H9 (cell line): Measurements from ENCODE around the gene CDS2. TPM values are rescaled to one million over a fixed set of nuclear protein-coding genes. Genes with fewer than 3 reads are reported as not detected.

Source experiments
- DNase-seq: peaks from one replicate; pipeline ENCODE4 v3.0.0-alpha.2; 2017
- H2AFZ ChIP-seq: one replicate; pipeline ENCODE4 v1.6.1; 2013; ENCODE audit warnings: mild to moderate bottlenecking, low read length, control low read depth, moderate library complexity
- H2AK5ac ChIP-seq: 2 replicates; pipeline ENCODE4 v1.6.1; 2013; ENCODE audit warnings: low read length, control low read depth, mixed read lengths; ENCODE audit not compliant: insufficient read length
- H2BK120ac ChIP-seq: one replicate; pipeline ENCODE4 v1.6.1; 2013; ENCODE audit warnings: low read depth, mild to moderate bottlenecking, low read length, control low read depth, inconsistent platforms; ENCODE audit not compliant: poor library complexity, severe bottlenecking
- H2BK12ac ChIP-seq: 2 replicates; pipeline ENCODE4 v1.6.1; 2013; ENCODE audit warnings: low read length, control low read depth, mixed read lengths, low read depth; ENCODE audit not compliant: insufficient read length
- H2BK15ac ChIP-seq: 2 replicates; pipeline ENCODE4 v1.6.1; 2013; ENCODE audit warnings: low read depth, low read length, control low read depth
- H2BK20ac ChIP-seq: one replicate; pipeline ENCODE4 v1.6.1; 2013; ENCODE audit warnings: low read depth, mild to moderate bottlenecking, low read length, control low read depth, inconsistent platforms; ENCODE audit not compliant: poor library complexity, severe bottlenecking
- H2BK5ac ChIP-seq: 2 replicates; pipeline ENCODE4 v1.6.1; 2013; ENCODE audit warnings: low read length, control low read depth, mixed read lengths; ENCODE audit not compliant: insufficient read length
- H3K14ac ChIP-seq: 2 replicates; pipeline ENCODE4 v1.6.1; 2013; ENCODE audit warnings: low read length, control low read depth; ENCODE audit not compliant: insufficient read depth
- H3K18ac ChIP-seq: 2 replicates; pipeline ENCODE4 v1.6.1; 2013; ENCODE audit warnings: low read depth, mild to moderate bottlenecking, mixed read lengths, low read length, control low read depth; ENCODE audit not compliant: insufficient read length
- H3K23ac ChIP-seq: 2 replicates; pipeline ENCODE4 v1.6.1; 2013; ENCODE audit warnings: low read length, control low read depth, mixed read lengths, low read depth; ENCODE audit not compliant: insufficient read length
- H3K23me2 ChIP-seq: 2 replicates; pipeline ENCODE4 v1.6.1; 2013; ENCODE audit warnings: low read depth, mild to moderate bottlenecking, mixed read lengths, low read length, control low read depth; ENCODE audit not compliant: insufficient read length, poor library complexity, severe bottlenecking
- H3K27ac ChIP-seq: 2 replicates; pipeline ENCODE4 v1.5.1; 2013; ENCODE audit warnings: low read length, control low read depth, mixed read lengths, low read depth; ENCODE audit not compliant: insufficient read length
- H3K27me3 ChIP-seq: 2 replicates; pipeline ENCODE4 v1.6.1; 2013; ENCODE audit warnings: low read length, control low read depth, inconsistent platforms; ENCODE audit not compliant: insufficient read depth
- H3K4ac ChIP-seq: 2 replicates; pipeline ENCODE4 v1.6.1; 2013; ENCODE audit warnings: low read depth, mild to moderate bottlenecking, control low read depth, inconsistent platforms, low read length, moderate library complexity
- H3K4me1 ChIP-seq: 2 replicates; pipeline ENCODE4 v1.6.1; 2013; ENCODE audit warnings: low read length, control low read depth, inconsistent platforms; ENCODE audit not compliant: insufficient read depth
- H3K4me2 ChIP-seq: 2 replicates; pipeline ENCODE4 v1.6.1; 2013; ENCODE audit warnings: low read length, control low read depth, mixed read lengths; ENCODE audit not compliant: insufficient read length, insufficient read depth
- H3K56ac ChIP-seq: 2 replicates; pipeline ENCODE4 v1.6.1; 2013; ENCODE audit warnings: low read depth, mild to moderate bottlenecking, mixed read lengths, low read length, control low read depth; ENCODE audit not compliant: insufficient read length
- H3K79me1 ChIP-seq: 2 replicates; pipeline ENCODE4 v1.6.1; 2013; ENCODE audit warnings: low read depth, mild to moderate bottlenecking, moderate library complexity, low read length, control low read depth, inconsistent platforms; ENCODE audit not compliant: insufficient read depth, poor library complexity, severe bottlenecking
- H3K79me2 ChIP-seq: 2 replicates; pipeline ENCODE4 v1.6.1; 2013; ENCODE audit warnings: low read length, control low read depth, inconsistent platforms; ENCODE audit not compliant: insufficient read depth
- H3K9ac ChIP-seq: 2 replicates; pipeline ENCODE4 v1.6.1; 2013; ENCODE audit warnings: low read length, control low read depth, mixed read lengths; ENCODE audit not compliant: insufficient read length; ENCODE audit errors: extremely low read depth
- H3K9me3 ChIP-seq: one replicate; pipeline ENCODE4 v1.6.1; 2013; ENCODE audit warnings: low read depth, low read length, inconsistent platforms; ENCODE audit not compliant: control insufficient read depth
- H3T11ph ChIP-seq: one replicate; pipeline ENCODE4 v1.6.1; 2013; ENCODE audit warnings: mild to moderate bottlenecking, low read length, control low read depth, inconsistent platforms
- H4K20me1 ChIP-seq: one replicate; pipeline ENCODE4 v1.6.1; 2013; ENCODE audit not compliant: control insufficient read depth, insufficient read length, insufficient read depth
- H4K5ac ChIP-seq: 2 replicates; pipeline ENCODE4 v1.6.1; 2013; ENCODE audit warnings: low read depth, mild to moderate bottlenecking, mixed read lengths, low read length, control low read depth; ENCODE audit not compliant: insufficient read length
- H4K8ac ChIP-seq: replicated peaks from 2 replicates; pipeline ENCODE4 v1.6.1; 2013; ENCODE audit warnings: low read length, control low read depth, mixed read lengths, low read depth; ENCODE audit not compliant: insufficient read length
- H4K91ac ChIP-seq: 2 replicates; pipeline ENCODE4 v1.6.1; 2013; ENCODE audit warnings: low read depth, mild to moderate bottlenecking, moderate library complexity, mixed read lengths, low read length, control low read depth; ENCODE audit not compliant: insufficient read length
- H3K27ac Mint-ChIP-seq, 3 experiments: 2 replicates in 2 of 3; 3 replicates in 1 of 3; pipeline ENCODE4 v1.8.0; 2020 to 2021; ENCODE audit warnings: mixed read lengths in 3 of 3, mild to moderate bottlenecking in 1 of 3, moderate library complexity in 1 of 3
- H3K27me3 Mint-ChIP-seq: 2 replicates; pipeline ENCODE4 v1.8.0; 2021; ENCODE audit warnings: low read depth, mild to moderate bottlenecking, moderate library complexity, mixed read lengths
- H3K36me3 Mint-ChIP-seq, 3 experiments: 2 replicates in 2 of 3; 3 replicates in 1 of 3; pipeline ENCODE4 v1.8.0; 2020 to 2021; ENCODE audit warnings: low read depth in 3 of 3, mixed read lengths in 3 of 3; ENCODE audit not compliant: insufficient read depth in 1 of 3
- H3K4me1 Mint-ChIP-seq, 2 experiments: 2 replicates each; pipeline ENCODE4 v1.8.0; 2020; ENCODE audit warnings: mixed read lengths in 2 of 2
- H3K4me3 Mint-ChIP-seq, 2 experiments: 2 replicates in 1 of 2; 3 replicates in 1 of 2; pipeline ENCODE4 v1.8.0; 2020 to 2021; ENCODE audit warnings: mild to moderate bottlenecking in 2 of 2, mixed read lengths in 2 of 2, moderate library complexity in 1 of 2
- H3K9me3 Mint-ChIP-seq, 2 experiments: 2 replicates in 1 of 2; 3 replicates in 1 of 2; pipeline ENCODE4 v1.8.0; 2020; ENCODE audit warnings: mild to moderate bottlenecking in 2 of 2, mixed read lengths in 2 of 2, moderate library complexity in 1 of 2
- CTCF ChIP-seq: fragments of 200-600 bp; sonication (generic); conservative IDR thresholded peaks from 3 replicates; pipeline ENCODE4 v1.8.0; 2021; ENCODE audit warnings: antibody characterized with exemption, mild to moderate bottlenecking
- WGBS: extraction: QIAGEN DNeasy Blood & Tissue Kit; methylation state at CpG from one replicate; pipeline ENCODE4 v1.1.7; 2013; ENCODE audit warnings: missing lambda C conversion rate, low lambda C conversion rate, mixed read lengths; ENCODE audit not compliant: insufficient read length; ENCODE audit errors: extremely low coverage; 5-methylcytosine and 5-hydroxymethylcytosine counted together
- total RNA-seq: library from RNA; stranded (reverse); gene quantifications from 2 replicates; pipeline ENCODE4 v1.2.1, GENCODE V29; 2021

CDS2 gene
- total RNA-seq, 1 experiment from 2014 or later, result 63.2 TPM

GRCh38 chr20:5122873-5123260, 3.9 kb upstream of the CDS2 start:
- H4K20me1 ChIP-seq, result no peaks in the 10 kb centered on the region
- H3T11ph ChIP-seq, result no peak overlapping the region
- H3K9me3 ChIP-seq, result no peaks in the 10 kb centered on the region
- no peak overlapping the region for H4K8ac ChIP-seq
- H2BK20ac ChIP-seq, result no peak overlapping the region
- H4K91ac ChIP-seq, result no peak overlapping the region
- H2BK5ac ChIP-seq, result no peak overlapping the region
- TF ChIP-seq CTCF, result no peak
- H2AK5ac ChIP-seq, result no peak overlapping the region
- H3K4me2 ChIP-seq, result no peak overlapping the region
- H3K18ac ChIP-seq, result no peak overlapping the region
- no peak overlapping the region for H3K27ac ChIP-seq
- Mint-ChIP-seq H3K4me3 (no peak overlapping the region), H3K9me3 (no peaks in the 10 kb centered on the region; a peak in 1 of 5 replicates), H3K27me3 (no peaks in the 10 kb centered on the region), H3K36me3 (peaks cover 12 to 14% (median 13%) of the 10 kb centered on the region in 3 experiments), H3K27ac (no peak overlapping the region), H3K4me1 (peaks cover 22 to 23% of the 10 kb centered on the region in 2 experiments)
- H2BK12ac ChIP-seq, result no peak overlapping the region
- no peak overlapping the region for H3K9ac ChIP-seq
- no peaks in the 10 kb centered on the region for H3K27me3 ChIP-seq
- H3K4ac ChIP-seq, result no peak overlapping the region
- H3K23me2 ChIP-seq, result peaks cover 11% of the 10 kb centered on the region
- no peaks in the 10 kb centered on the region for H3K79me1 ChIP-seq
- no peak overlapping the region for H2BK120ac ChIP-seq
- no peak overlapping the region for H3K56ac ChIP-seq
- no peak overlapping the region for H3K23ac ChIP-seq
- no peak overlapping the region for H4K5ac ChIP-seq
- no CpG with 5 or more reads among the region's 1 CpG for WGBS
- no peak overlapping the region for H3K14ac ChIP-seq
- H3K79me2 ChIP-seq, result peaks cover 14% of the 10 kb centered on the region; the same call in 1 of the 2 replicates
- DNase-seq, result no peak
- H2BK15ac ChIP-seq, result no peak overlapping the region
- H3K4me1 ChIP-seq, result no peaks in the 10 kb centered on the region
- no peak overlapping the region for H2AFZ ChIP-seq
